GM23338 (cell line): ENCODE data around the gene FAM72C.
"Not testable (repeated sequence)": the region's sequence is repeated elsewhere in the genome, so short reads cannot be mapped to it uniquely, and the experiment has no call there.

Source experiments
- CTCF ChIP-seq, 2 experiments: fragments of 200-600 bp in 1 of 2; sonication (generic) in 1 of 2; conservative IDR thresholded peaks; 2 replicates each; pipeline versions ENCODE4 v1.5.1 to v1.6.1; 2016 to 2017; ENCODE audit warnings: antibody characterized with exemption in 2 of 2, low read depth in 2 of 2, mild to moderate bottlenecking in 2 of 2, moderate library complexity in 1 of 2
- EZH2 ChIP-seq: fragments of 200-600 bp; sonication (generic); IDR thresholded peaks from one replicate; pipeline ENCODE4 v1.8.0; 2017; ENCODE audit warnings: antibody characterized with exemption, mild to moderate bottlenecking, low read depth; ENCODE audit not compliant: unreplicated experiment
- POLR2AphosphoS5 ChIP-seq: IDR thresholded peaks from 2 replicates; pipeline ENCODE4 v1.6.1; 2016; ENCODE audit warnings: antibody characterized with exemption, low read depth
- REST ChIP-seq: IDR thresholded peaks from one replicate; pipeline ENCODE4 v1.6.1; 2018; ENCODE audit warnings: antibody characterized with exemption; ENCODE audit not compliant: unreplicated experiment

- TF ChIP-seq EZH2; CTCF (conservative IDR thresholded peaks at IDR 0.05; ENCODE audit: low read depth in 2 of 2); REST; POLR2AphosphoS5: not testable (repeated sequence)
Observed at GRCh38 chr1:143919127-143919526, 52.7 kb downstream of the FAM72C start.
